ENCODE results near the gene NAGS. TPM values are rescaled to one million over a fixed set of nuclear protein-coding genes. Genes with fewer than 3 reads are reported as not detected.

Gene NAGS
- total RNA-seq, 4 donors from 2014 or later: 0.84 to 7.2 (median 1.8) TPM

- no peak for DNase-seq (ENCODE audit: low spot score in 2 of 2)
- Histone ChIP-seq H3K9me3 (no peaks in the 10 kb centered on the region), H3K36me3 (no peaks in the 10 kb centered on the region), H3K4me1 (peaks cover 0 to 18% (median 10%) of the 10 kb centered on the region in 4 donors), H3K27me3 (peaks cover 3 to 50% of the 10 kb centered on the region in 2 donors), H3K4me3 (no peak overlapping the region), H3K27ac (no peak overlapping the region)
- WGBS, 2 donors: 78 to 80% methylated on average over 5 to 6 of the region's 6 CpGs
- no peak for TF ChIP-seq POLR2A (IDR thresholded peaks at IDR 0.05)
- no peak for TF ChIP-seq EP300 (IDR thresholded peaks at IDR 0.05)
- no peak for TF ChIP-seq CTCF (IDR thresholded peaks at IDR 0.05)
These were observed 3.5 kb upstream of the NAGS start for GRCh38 chr17:44000871-44001460.

- Histone ChIP-seq H3K27ac (no peak overlapping the region), H3K4me1 (peaks cover 0 to 24% (median 15%) of the 10 kb centered on the region in 4 donors), H3K9me3 (no peaks in the 10 kb centered on the region), H3K36me3 (no peaks in the 10 kb centered on the region), H3K27me3 (peaks cover 3 to 55% of the 10 kb centered on the region in 2 donors), H3K4me3 (no peak overlapping the region)
- 80 to 84% methylated on average over 2 of the region's 2 CpGs for WGBS, 2 donors
- TF ChIP-seq CTCF (IDR thresholded peaks at IDR 0.05): no peak
- TF ChIP-seq EP300 (IDR thresholded peaks at IDR 0.05): no peak
- no peak for TF ChIP-seq POLR2A (IDR thresholded peaks at IDR 0.05)
- no peak for DNase-seq (ENCODE audit: low spot score in 2 of 2)
These were observed 2.9 kb upstream of the NAGS start for GRCh38 chr17:44001461-44001920.

GRCh38 chr17:44002141-44002848 is 2.1 kb upstream of the NAGS start:
- H3K27ac ChIP-seq: no peak overlapping the region
- H3K4me3 ChIP-seq: no peak overlapping the region
- DNase-seq (ENCODE audit: low spot score in 2 of 2): no peak
- no peaks in the 10 kb centered on the region for H3K36me3 ChIP-seq
- WGBS, 2 donors: 56 to 63% methylated on average over 9 of the region's 9 CpGs
- H3K4me1 ChIP-seq: peaks cover 0 to 31% (median 20%) of the 10 kb centered on the region in 4 donors
- no peaks in the 10 kb centered on the region for H3K9me3 ChIP-seq
- peaks cover 3 to 60% of the 10 kb centered on the region in 2 donors for H3K27me3 ChIP-seq
- TF ChIP-seq CTCF (IDR thresholded peaks at IDR 0.05): no peak
- peak in 1 of 2 donors; percentile 13 for TF ChIP-seq EP300 (IDR thresholded peaks at IDR 0.05)
- TF ChIP-seq POLR2A (IDR thresholded peaks at IDR 0.05): no peak

- H3K27me3 ChIP-seq: peaks cover 3 to 67% of the 10 kb centered on the region in 2 donors
- H3K36me3 ChIP-seq: peaks cover 0 to 9% (median 0%) of the 10 kb centered on the region in 3 donors
- WGBS, 2 donors: 4 to 5% methylated on average over 18 to 59 of the region's 71 CpGs
- peaks cover 0 to 42% (median 31%) of the 10 kb centered on the region in 4 donors for H3K4me1 ChIP-seq
- H3K27ac ChIP-seq: peak overlapping the region in 2 of 4 donors; percentile 61 to 69
- no peaks in the 10 kb centered on the region for H3K9me3 ChIP-seq
- TF ChIP-seq CTCF (IDR thresholded peaks at IDR 0.05): no peak
- no peak for DNase-seq (ENCODE audit: low spot score in 2 of 2)
- peak overlapping the region in 3 of 4 donors; percentile 4 to 62 (median 57) for H3K4me3 ChIP-seq
These were observed 522 bp downstream of the NAGS start for GRCh38 chr17:44004761-44005526.
